GM23248 (cell line): ENCODE results near the gene NHLRC2. TPM values are rescaled to one million over a fixed set of nuclear protein-coding genes. Genes with fewer than 3 reads are reported as not detected.

Experiments
- DNase-seq: peaks from one replicate; pipeline ENCODE4 v3.0.0-alpha.2; 2015
- H2AFZ ChIP-seq: fragments of 200-600 bp; sonication (generic); 2 replicates; pipeline ENCODE4 v1.6.1; 2016; ENCODE audit warnings: antibody characterized with exemption
- H3F3A ChIP-seq: fragments of 200-600 bp; sonication (generic); 2 replicates; pipeline ENCODE4 v1.6.1; 2016; ENCODE audit warnings: mild to moderate bottlenecking, antibody characterized with exemption, mixed run types; ENCODE audit not compliant: insufficient read depth
- H3K27ac ChIP-seq: fragments of 200-600 bp; sonication (generic); 2 replicates; pipeline ENCODE4 v1.5.1; 2016; ENCODE audit warnings: mild to moderate bottlenecking
- H3K27me3 ChIP-seq: fragments of 200-600 bp; sonication (generic); replicated peaks from 2 replicates; pipeline ENCODE4 v1.6.1; 2016; ENCODE audit warnings: mild to moderate bottlenecking; ENCODE audit not compliant: insufficient read depth
- H3K36me3 ChIP-seq: fragments of 200-600 bp; sonication (generic); 2 replicates; pipeline ENCODE4 v1.6.1; 2016; ENCODE audit warnings: low read depth, mild to moderate bottlenecking
- H3K4me1 ChIP-seq: fragments of 200-600 bp; sonication (generic); 2 replicates; pipeline ENCODE4 v1.6.1; 2016; ENCODE audit warnings: mild to moderate bottlenecking; ENCODE audit not compliant: insufficient read depth
- H3K4me2 ChIP-seq: fragments of 200-600 bp; sonication (generic); one replicate; pipeline ENCODE4 v1.6.1; 2016; ENCODE audit warnings: mild to moderate bottlenecking; ENCODE audit not compliant: unreplicated experiment
- H3K4me3 ChIP-seq: fragments of 200-600 bp; sonication (generic); 2 replicates; pipeline ENCODE4 v1.5.1; 2016; ENCODE audit warnings: mild to moderate bottlenecking
- H3K79me2 ChIP-seq: fragments of 200-600 bp; sonication (generic); 2 replicates; pipeline ENCODE4 v1.6.1; 2016; ENCODE audit warnings: mild to moderate bottlenecking; ENCODE audit not compliant: insufficient read depth
- H3K9ac ChIP-seq: fragments of 200-600 bp; sonication (generic); 2 replicates; pipeline ENCODE4 v1.6.1; 2016; ENCODE audit warnings: mild to moderate bottlenecking
- H3K9me2 ChIP-seq: fragments of 200-600 bp; sonication (generic); 2 replicates; pipeline ENCODE4 v1.6.1; 2016; ENCODE audit warnings: mixed run types, mild to moderate bottlenecking, moderate library complexity; ENCODE audit not compliant: insufficient read depth
- H3K9me3 ChIP-seq: fragments of 200-600 bp; sonication (generic); one replicate; pipeline ENCODE4 v1.6.1; 2017; ENCODE audit warnings: low read depth
- H4K20me1 ChIP-seq: fragments of 200-600 bp; sonication (generic); 2 replicates; pipeline ENCODE4 v1.6.0; 2016; ENCODE audit not compliant: insufficient read depth
- EZH2 ChIP-seq: fragments of 200-600 bp; sonication (generic); IDR thresholded peaks from 2 replicates; pipeline ENCODE4 v1.6.1; 2018; ENCODE audit warnings: antibody characterized with exemption, mild to moderate bottlenecking; ENCODE audit not compliant: insufficient read depth, poor library complexity, severe bottlenecking
- EZH2phosphoT487 ChIP-seq: fragments of 200-600 bp; sonication (generic); IDR thresholded peaks from 2 replicates; pipeline ENCODE4 v1.6.1; 2018; ENCODE audit warnings: antibody characterized with exemption, moderate library complexity, mild to moderate bottlenecking, low read depth; ENCODE audit not compliant: insufficient read depth
- WGBS, 2 experiments: methylation state at CpG; one replicate each; pipeline ENCODE4 v1.1.6; 2015 to 2017; ENCODE audit warnings: low lambda C conversion rate in 2 of 2, low coverage in 1 of 2; ENCODE audit errors: missing lambda C conversion rate in 2 of 2; 5-methylcytosine and 5-hydroxymethylcytosine counted together
- in situ Hi-C: fragments of 300-500 bp; cut with MboI; formaldehyde crosslinking; loops from 2 replicates; pipeline ENCODE4 v1.15.0; 2020
- polyA plus RNA-seq: library from polyadenylated mRNA; unstranded; fragments of >200 nt; fragmentation: Nextera tagmentation; extraction: Ambion mirVana; gene quantifications from 2 replicates; pipeline ENCODE4 v1.2.1, GENCODE V29; 2016
- total RNA-seq: library from RNA; depleted of rRNA; stranded (reverse); fragments of >200 nt; shearing (Covaris generic); gene quantifications from 2 replicates; pipeline ENCODE4 v1.2.3, GENCODE V29; 2014

NHLRC2 gene
- total and polyA plus RNA-seq, 2 experiments from 2014 or later, result 10.1 to 10.2 TPM

DNA sequence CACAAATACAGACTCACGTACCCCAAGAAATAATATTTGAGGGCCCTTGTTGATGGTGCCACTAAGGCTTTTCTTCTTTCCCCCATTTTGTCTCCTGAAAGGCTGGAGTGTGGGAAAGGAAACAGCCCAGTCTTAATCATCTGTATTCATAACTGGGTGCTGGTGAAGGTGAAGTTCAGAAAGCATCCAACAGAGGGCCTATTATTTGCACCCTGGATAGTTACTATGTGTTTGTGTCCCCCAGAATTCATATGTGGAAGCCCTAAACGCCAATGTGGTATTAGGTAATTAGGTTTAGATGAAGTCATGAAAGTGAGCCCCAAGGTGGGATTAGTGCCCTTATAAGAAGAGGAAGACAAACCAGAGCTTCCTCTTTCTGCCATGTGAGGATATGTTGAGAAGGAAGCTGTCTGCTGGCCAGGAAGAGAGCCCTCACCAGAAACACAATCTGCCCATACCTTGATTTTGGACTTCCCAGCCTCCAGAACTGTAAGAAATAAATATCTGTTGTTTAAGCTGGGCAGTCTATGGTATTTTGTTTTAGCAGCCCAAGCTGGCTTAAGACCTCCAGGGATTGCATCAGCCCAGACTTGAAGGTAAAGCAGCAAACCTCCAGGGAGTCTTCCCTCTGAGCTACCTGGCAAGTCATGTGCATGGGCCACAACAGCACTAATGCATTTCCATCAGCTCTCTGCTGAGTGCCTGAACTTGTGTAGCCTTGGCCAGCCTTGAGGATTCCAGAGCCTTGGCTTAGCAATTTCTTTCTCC lies 99.2 kb downstream of the NHLRC2 start:
- H3K9ac ChIP-seq, result no peak overlapping the region
- TF ChIP-seq EZH2, result no peak
- TF ChIP-seq EZH2phosphoT487, result no peak
- in situ Hi-C loops, result no loop called here
- DNase-seq, result no peak
- H3K27ac ChIP-seq, result no peak overlapping the region
- no peaks in the 10 kb centered on the region for H3K9me2 ChIP-seq
- no peaks in the 10 kb centered on the region for H3K9me3 ChIP-seq
- no peaks in the 10 kb centered on the region for H4K20me1 ChIP-seq
- peaks cover 6% of the 10 kb centered on the region for H3K4me1 ChIP-seq
- no peak overlapping the region for H3K4me2 ChIP-seq
- WGBS, 2 experiments, result 60 to 65% methylated on average over 2 of the region's 2 CpGs
- H3F3A ChIP-seq, result no peaks in the 10 kb centered on the region
- no peaks in the 10 kb centered on the region for H3K27me3 ChIP-seq
- H3K4me3 ChIP-seq, result no peak overlapping the region
- H2AFZ ChIP-seq, result no peak overlapping the region
- no peaks in the 10 kb centered on the region for H3K79me2 ChIP-seq
- H3K36me3 ChIP-seq, result no peaks in the 10 kb centered on the region

DNA sequence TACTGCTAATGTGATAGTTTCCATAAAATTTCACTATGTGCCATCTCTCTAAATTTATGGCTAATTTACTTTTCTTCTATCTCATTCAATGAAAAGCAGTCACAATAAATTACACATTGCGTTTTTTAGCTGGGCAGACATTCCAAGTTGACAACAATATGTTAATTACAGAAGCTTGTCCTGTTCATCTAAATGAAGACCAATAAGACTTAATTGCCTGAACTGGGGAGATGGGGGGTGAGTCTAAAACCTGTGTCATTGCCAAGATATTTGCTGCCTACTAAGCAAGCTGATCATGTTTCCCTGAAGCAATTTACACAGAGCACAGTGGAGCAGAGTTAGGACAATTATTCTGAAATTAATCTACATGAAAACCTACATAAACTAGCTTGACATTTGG lies 99.9 kb downstream of the NHLRC2 start:
- no peaks in the 10 kb centered on the region for H3K79me2 ChIP-seq
- H3K27ac ChIP-seq, result no peak overlapping the region
- H3K9me3 ChIP-seq, result no peaks in the 10 kb centered on the region
- no peak overlapping the region for H2AFZ ChIP-seq
- H3K4me1 ChIP-seq, result peaks cover 12% of the 10 kb centered on the region
- no peaks in the 10 kb centered on the region for H3K27me3 ChIP-seq
- in situ Hi-C loops, result no loop called here
- H3K9ac ChIP-seq, result no peak overlapping the region
- no peak overlapping the region for H3K4me3 ChIP-seq
- WGBS, 2 experiments, result 77 to 83% methylated on average over 1 of the region's 1 CpG
- no peak for DNase-seq
- H3K9me2 ChIP-seq, result no peaks in the 10 kb centered on the region
- peaks cover 5% of the 10 kb centered on the region; the same call in 1 of the 2 replicates for H3F3A ChIP-seq
- no peaks in the 10 kb centered on the region for H4K20me1 ChIP-seq
- H3K4me2 ChIP-seq, result no peak overlapping the region
- H3K36me3 ChIP-seq, result no peaks in the 10 kb centered on the region
- TF ChIP-seq EZH2, result no peak
- no peak for TF ChIP-seq EZH2phosphoT487

DNA sequence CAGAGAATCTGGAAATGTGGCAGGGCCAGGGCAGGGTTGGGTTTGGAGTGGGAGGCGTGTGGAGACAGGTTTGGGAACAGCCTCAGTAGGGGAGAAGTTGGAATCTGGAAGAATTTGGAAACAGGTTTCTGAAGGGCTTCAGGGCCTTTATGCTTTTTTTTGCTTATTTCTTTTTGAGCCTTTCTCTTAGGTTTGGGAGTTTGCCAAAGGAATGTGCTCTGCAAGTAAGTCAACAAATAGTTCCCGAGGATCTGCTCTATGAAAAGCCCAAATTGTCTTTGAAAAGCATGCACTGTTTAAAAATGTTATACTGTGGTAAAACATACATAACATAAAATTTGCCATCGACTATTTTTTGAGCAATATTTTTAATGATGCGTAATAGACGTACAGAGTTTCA lies 102.6 kb downstream of the NHLRC2 start:
- no peak for TF ChIP-seq EZH2
- TF ChIP-seq EZH2phosphoT487, result no peak
- Histone ChIP-seq H3K9me2 (no peaks in the 10 kb centered on the region), H3K27ac (no peak overlapping the region), H3F3A (peaks cover 5% of the 10 kb centered on the region; the same call in 1 of the 2 replicates), H3K9me3 (no peaks in the 10 kb centered on the region), H3K4me1 (peaks cover 12% of the 10 kb centered on the region), H3K36me3 (no peaks in the 10 kb centered on the region), H3K4me3 (no peak overlapping the region), H3K4me2 (no peak overlapping the region), H4K20me1 (no peaks in the 10 kb centered on the region), H3K79me2 (no peaks in the 10 kb centered on the region), H3K27me3 (no peaks in the 10 kb centered on the region), H2AFZ (no peak overlapping the region), H3K9ac (no peak overlapping the region)
- in situ Hi-C loops, result no loop called here
- peak; percentile 66 for DNase-seq
- WGBS, 2 experiments, result 54 to 62% methylated on average over 5 of the region's 5 CpGs

DNA sequence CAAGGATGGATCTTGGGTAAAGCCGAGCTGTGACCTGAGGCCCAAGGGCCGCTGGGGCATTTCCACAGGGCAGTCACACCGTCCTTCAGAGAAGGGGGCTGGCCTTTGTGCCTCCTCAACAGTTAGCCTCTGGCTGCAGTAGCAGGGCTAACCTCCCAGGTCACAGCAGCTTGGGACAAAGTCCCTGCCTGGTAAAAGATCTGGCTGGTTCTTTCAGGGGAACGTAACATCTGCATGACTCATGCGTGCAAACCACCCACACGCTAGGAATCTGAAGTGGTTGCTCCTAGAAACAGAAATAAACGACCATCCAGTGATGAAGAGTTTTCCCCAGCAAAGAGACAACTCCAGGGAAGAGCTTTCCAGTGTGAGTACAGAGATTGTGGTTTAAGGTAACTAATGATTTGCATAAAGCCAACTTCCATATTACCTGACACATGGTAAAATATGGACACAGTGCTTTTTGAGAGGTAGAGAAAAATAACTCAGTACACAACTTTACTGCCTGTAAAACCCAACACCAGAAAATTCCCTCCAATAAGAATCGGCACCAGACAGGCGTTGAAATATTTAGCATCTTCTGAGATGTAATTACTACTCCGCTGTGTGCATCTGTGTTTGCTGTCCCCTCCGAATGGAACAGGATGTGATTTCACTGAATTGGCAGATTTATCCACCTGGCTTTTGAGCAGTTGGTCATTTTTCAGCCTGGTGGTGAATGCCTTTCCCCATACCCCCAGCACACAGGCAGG lies 104.3 kb downstream of the NHLRC2 start:
- no peaks in the 10 kb centered on the region for H3K79me2 ChIP-seq
- peaks cover 12% of the 10 kb centered on the region for H3K4me1 ChIP-seq
- 19 to 20% methylated on average over 11 of the region's 11 CpGs for WGBS, 2 experiments
- H4K20me1 ChIP-seq, result no peaks in the 10 kb centered on the region
- peak overlapping the region; percentile 44 for H2AFZ ChIP-seq
- no peak overlapping the region for H3K4me3 ChIP-seq
- H3K4me2 ChIP-seq, result no peak overlapping the region
- H3K27ac ChIP-seq, result peak overlapping the region; percentile 46
- peak; percentile 96 for DNase-seq
- H3K36me3 ChIP-seq, result no peaks in the 10 kb centered on the region
- in situ Hi-C loops, result no loop called here
- H3K9ac ChIP-seq, result no peak overlapping the region
- H3K9me2 ChIP-seq, result no peaks in the 10 kb centered on the region
- TF ChIP-seq EZH2phosphoT487 (no peak), EZH2 (no peak)
- no peaks in the 10 kb centered on the region for H3K9me3 ChIP-seq
- no peaks in the 10 kb centered on the region for H3K27me3 ChIP-seq
- peaks cover 5% of the 10 kb centered on the region; the same call in 1 of the 2 replicates for H3F3A ChIP-seq
